ENCODE data around the gene RAD51D. TPM values are rescaled to one million over a fixed set of nuclear protein-coding genes. Genes with fewer than 3 reads are reported as not detected.

Gene RAD51D
- total RNA-seq, 6 experiments from 2014 or later: 3.9 to 5.5 (median 4.3) TPM

- DNase-seq: no peak
- Histone ChIP-seq H3K36me3 (no peaks in the 10 kb centered on the region), H3K4me1 (peaks cover 0 to 29% (median 5%) of the 10 kb centered on the region in 4 donors), H3K9me3 (no peaks in the 10 kb centered on the region), H3K27me3 (no peaks in the 10 kb centered on the region), H3K4me3 (no peak overlapping the region), H3K27ac (peak overlapping the region in 1 of 3 donors; percentile 37)
- no peak for ATAC-seq
- intact Hi-C loops (cut with DNase I): no loop called here
- TF ChIP-seq CTCF (IDR thresholded peaks at IDR 0.05) (no peak), POLR2A (IDR thresholded peaks at IDR 0.05) (no peak)
- 96% methylated on average over 6 of the region's 8 CpGs for WGBS (ENCODE audit: insufficient coverage, low coverage, low lambda C conversion rate, missing lambda C conversion rate)
These were observed 33.5 kb downstream of the RAD51D start for GRCh38 chr17:35086164-35086563.

- DNase-seq (no peak), ATAC-seq (no peak)
- Histone ChIP-seq H3K4me3 (no peak overlapping the region), H3K4me1 (peaks cover 0 to 30% (median 5%) of the 10 kb centered on the region in 4 donors), H3K36me3 (no peaks in the 10 kb centered on the region), H3K9me3 (no peaks in the 10 kb centered on the region), H3K27me3 (no peaks in the 10 kb centered on the region), H3K27ac (no peak overlapping the region)
- TF ChIP-seq CTCF (IDR thresholded peaks at IDR 0.05) (no peak), POLR2A (IDR thresholded peaks at IDR 0.05) (no peak)
- intact Hi-C loops (cut with DNase I): no loop called here
- WGBS (ENCODE audit: insufficient coverage, low coverage, low lambda C conversion rate, missing lambda C conversion rate): 55% methylated on average over 2 of the region's 2 CpGs
These were observed 34.7 kb downstream of the RAD51D start for GRCh38 chr17:35084987-35085386.

- Histone ChIP-seq H3K9me3 (no peaks in the 10 kb centered on the region), H3K36me3 (no peaks in the 10 kb centered on the region), H3K27ac (no peak overlapping the region), H3K4me3 (no peak overlapping the region), H3K27me3 (no peaks in the 10 kb centered on the region), H3K4me1 (peaks cover 0 to 37% (median 5%) of the 10 kb centered on the region in 4 donors)
- intact Hi-C loops (cut with DNase I): no loop called here
- WGBS (ENCODE audit: insufficient coverage, low coverage, low lambda C conversion rate, missing lambda C conversion rate): 56% methylated on average over 2 of the region's 2 CpGs
- DNase-seq (no peak), ATAC-seq (no peak)
- TF ChIP-seq CTCF (IDR thresholded peaks at IDR 0.05): no peak
- no peak for TF ChIP-seq POLR2A (IDR thresholded peaks at IDR 0.05)
These were observed 36.6 kb downstream of the RAD51D start for GRCh38 chr17:35083071-35083470.

- no peaks in the 10 kb centered on the region for H3K9me3 ChIP-seq
- intact Hi-C loops (cut with DNase I): no loop called here
- H3K4me3 ChIP-seq: no peak overlapping the region
- no peak overlapping the region for H3K27ac ChIP-seq
- 50% methylated on average over 3 of the region's 3 CpGs for WGBS (ENCODE audit: insufficient coverage, low coverage, low lambda C conversion rate, missing lambda C conversion rate)
- no peak for DNase-seq
- no peaks in the 10 kb centered on the region for H3K36me3 ChIP-seq
- TF ChIP-seq POLR2A (IDR thresholded peaks at IDR 0.05) (no peak), CTCF (IDR thresholded peaks at IDR 0.05) (no peak)
- peak in 1 of 4 donors; percentile 33 for ATAC-seq
- H3K4me1 ChIP-seq: peaks cover 0 to 34% (median 5%) of the 10 kb centered on the region in 4 donors
- H3K27me3 ChIP-seq: no peaks in the 10 kb centered on the region
These were observed 37.5 kb downstream of the RAD51D start for GRCh38 chr17:35082073-35082657.
